Spleen (tissue), 11 donors: Measurements from ENCODE around the gene NPHP4. TPM values are rescaled to one million over a fixed set of nuclear protein-coding genes. Genes with fewer than 3 reads are reported as not detected.

Experiments used
- DNase-seq: peaks from one replicate; pipeline ENCODE4 v3.0.0-alpha.2; 2020
- H3K27ac ChIP-seq, 8 donors: fragments of 200-600 bp; sonication (generic) in 7 of 8; 1 replicate in 4 of 8; 2 replicates in 4 of 8; pipeline versions ENCODE4 v1.5.0 to v1.8.0; 2016 to 2021; ENCODE audit warnings: inconsistent platforms in 4 of 8, mild to moderate bottlenecking in 4 of 8, moderate library complexity in 1 of 8
- H3K27me3 ChIP-seq, 7 donors: fragments of 200-600 bp; sonication (generic) in 6 of 7; replicated peaks in 1 of 7; 1 replicate in 4 of 7; 2 replicates in 3 of 7; pipeline versions ENCODE4 v1.5.0 to v1.8.0; 2016 to 2021; ENCODE audit warnings: inconsistent platforms in 3 of 7, mild to moderate bottlenecking in 1 of 7
- H3K36me3 ChIP-seq, 6 donors: fragments of 200-600 bp; sonication (generic) in 5 of 6; 1 replicate in 4 of 6; 2 replicates in 2 of 6; pipeline versions ENCODE4 v1.5.0 to v1.8.0; 2016 to 2021; ENCODE audit warnings: inconsistent platforms in 2 of 6
- H3K4me1 ChIP-seq, 6 donors: fragments of 200-600 bp; sonication (generic) in 5 of 6; 1 replicate in 3 of 6; 2 replicates in 3 of 6; pipeline versions ENCODE4 v1.5.0 to v1.8.0; 2016 to 2021; ENCODE audit warnings: inconsistent platforms in 3 of 6
- H3K4me3 ChIP-seq, 8 donors: fragments of 200-600 bp; sonication (generic) in 7 of 8; 1 replicate in 4 of 8; 2 replicates in 4 of 8; pipeline versions ENCODE4 v1.5.0 to v1.8.0; 2016 to 2021; ENCODE audit warnings: inconsistent platforms in 4 of 8, mild to moderate bottlenecking in 4 of 8, moderate library complexity in 2 of 8
- H3K9me3 ChIP-seq, 8 donors: fragments of 200-600 bp; sonication (generic) in 7 of 8; 1 replicate in 4 of 8; 2 replicates in 4 of 8; pipeline versions ENCODE4 v1.5.0 to v1.8.0; 2016 to 2021; ENCODE audit warnings: inconsistent platforms in 4 of 8
- POLR2A ChIP-seq, 3 donors: fragments of 450-650 bp; IDR thresholded peaks; one replicate each; pipeline ENCODE4 v1.5.1; 2017; ENCODE audit warnings: antibody characterized with exemption in 3 of 3, mild to moderate bottlenecking in 1 of 3
- POLR2AphosphoS5 ChIP-seq, 3 donors: sonication (generic); formaldehyde crosslinking; IDR thresholded peaks; one replicate each; pipeline ENCODE4 v1.5.1; 2017; ENCODE audit warnings: antibody characterized with exemption in 3 of 3
- WGBS, 5 donors: extraction: QIAGEN DNeasy Blood & Tissue Kit in 3 of 5; methylation state at CpG; one replicate each; pipeline versions ENCODE4 v1.1.5 to v1.1.7; 2013 to 2018; 5-methylcytosine and 5-hydroxymethylcytosine counted together
- intact Hi-C: fragments of 100-400 bp; cut with DNase I; formaldehyde crosslinking; loops from one replicate; pipeline ENCODE4 v1.15.0; 2023; ENCODE audit warnings: low total_unique reads
- polyA plus RNA-seq, 3 donors: library from polyadenylated mRNA; stranded (reverse); fragments of 200-250 nt; gene quantifications; one replicate each; pipeline ENCODE4 v1.2.1, GENCODE V29; 2013
- total RNA-seq, 7 donors: library from RNA; depleted of rRNA in 3 of 7; stranded (reverse); fragments of >200 nt in 3 of 7; fragmentation: NEBNext Ultra II Directional in 4 of 7; extraction: Animal tissue kit (Norgen Biotek cat#: 25700) in 4 of 7; gene quantifications; one replicate each; pipeline versions ENCODE4 v1.1.0 to v1.2.1, GENCODE V29; 2016 to 2021
- TF ChIP-seq, protein P1 (sequence below), 11 experiments: fragments of 200-600 bp in 7 of 11; fragments of 450-650 bp in 4 of 11; sonication (generic) in 4 of 11; IDR thresholded peaks in 8 of 11; conservative IDR thresholded peaks in 3 of 11; 1 replicate in 7 of 11; 2 replicates in 4 of 11; pipeline versions ENCODE4 v1.4.0 to v1.8.0; 2016 to 2021; ENCODE audit warnings: antibody characterized with exemption in 11 of 11, inconsistent platforms in 4 of 11, mild to moderate bottlenecking in 1 of 11
- donor health status: healthy with polysubstance abuse.
- donor health status: DM: no; HTN: no; CAD: no; lungs with moderate emphysema.
- donor health status: DM: no; HTN: no; CAD: no.
- donor health status: Bipolar disorder and iron deficiency.
- donor health status: healthy.
- donor health status: DM: no; HTN: no; CAD: no.
- donor health status: DM: yes; HTN: yes; CAD: no.

NPHP4 gene
- total and polyA plus RNA-seq, 10 donors = 1.2 to 17.5 (median 9.4) TPM

DNA sequence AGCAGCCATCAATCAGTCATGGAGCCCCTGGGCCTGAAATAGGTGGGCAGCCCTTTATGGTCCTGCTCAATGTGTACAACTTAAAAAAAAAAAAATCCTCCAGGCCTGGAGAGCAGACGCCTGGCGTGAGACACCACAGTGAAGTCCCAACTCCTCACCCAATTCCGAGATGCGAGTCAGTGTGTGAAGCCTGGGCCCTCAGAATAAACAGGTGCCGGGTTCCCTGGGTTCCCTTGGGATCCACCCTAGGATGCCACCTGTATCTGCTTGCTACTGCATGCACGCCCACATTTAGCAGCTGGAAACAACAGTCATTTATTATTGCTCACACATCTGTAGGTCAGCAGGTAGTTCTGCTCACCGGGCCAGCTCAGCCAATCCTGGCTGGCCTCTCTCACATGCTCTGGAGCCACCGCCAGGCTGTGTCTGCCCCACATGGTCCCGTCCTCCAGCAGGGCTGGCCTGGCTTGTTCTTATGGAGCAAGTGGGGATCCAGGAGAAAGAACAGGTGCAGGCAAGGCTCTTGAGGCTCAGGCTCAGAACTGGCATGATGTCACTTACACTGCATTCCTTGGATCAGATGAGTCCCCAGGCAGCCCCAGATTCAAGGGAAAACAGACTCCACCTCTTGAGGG lies 172.7 kb downstream of the NPHP4 start:
- peak; percentile 27 for DNase-seq
- Histone ChIP-seq H3K27me3 (peaks cover 0 to 52% (median 2%) of the 10 kb centered on the region in 7 donors), H3K27ac (no peak overlapping the region), H3K9me3 (no peaks in the 10 kb centered on the region), H3K4me3 (no peak overlapping the region), H3K36me3 (no peaks in the 10 kb centered on the region), H3K4me1 (no peaks in the 10 kb centered on the region)
- intact Hi-C loops = no loop called here
- 78 to 86% (median 84%) methylated on average over 7 to 9 of the region's 9 CpGs for WGBS, 5 donors
- TF ChIP-seq, protein P1, sequence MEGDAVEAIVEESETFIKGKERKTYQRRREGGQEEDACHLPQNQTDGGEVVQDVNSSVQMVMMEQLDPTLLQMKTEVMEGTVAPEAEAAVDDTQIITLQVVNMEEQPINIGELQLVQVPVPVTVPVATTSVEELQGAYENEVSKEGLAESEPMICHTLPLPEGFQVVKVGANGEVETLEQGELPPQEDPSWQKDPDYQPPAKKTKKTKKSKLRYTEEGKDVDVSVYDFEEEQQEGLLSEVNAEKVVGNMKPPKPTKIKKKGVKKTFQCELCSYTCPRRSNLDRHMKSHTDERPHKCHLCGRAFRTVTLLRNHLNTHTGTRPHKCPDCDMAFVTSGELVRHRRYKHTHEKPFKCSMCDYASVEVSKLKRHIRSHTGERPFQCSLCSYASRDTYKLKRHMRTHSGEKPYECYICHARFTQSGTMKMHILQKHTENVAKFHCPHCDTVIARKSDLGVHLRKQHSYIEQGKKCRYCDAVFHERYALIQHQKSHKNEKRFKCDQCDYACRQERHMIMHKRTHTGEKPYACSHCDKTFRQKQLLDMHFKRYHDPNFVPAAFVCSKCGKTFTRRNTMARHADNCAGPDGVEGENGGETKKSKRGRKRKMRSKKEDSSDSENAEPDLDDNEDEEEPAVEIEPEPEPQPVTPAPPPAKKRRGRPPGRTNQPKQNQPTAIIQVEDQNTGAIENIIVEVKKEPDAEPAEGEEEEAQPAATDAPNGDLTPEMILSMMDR (IDR thresholded peaks at IDR 0.05 in 8 of 11, conservative IDR thresholded peaks at IDR 0.05 in 3 of 11) = no peak
- TF ChIP-seq POLR2AphosphoS5 (IDR thresholded peaks at IDR 0.05) (no peak), POLR2A (IDR thresholded peaks at IDR 0.05) (no peak)

DNA sequence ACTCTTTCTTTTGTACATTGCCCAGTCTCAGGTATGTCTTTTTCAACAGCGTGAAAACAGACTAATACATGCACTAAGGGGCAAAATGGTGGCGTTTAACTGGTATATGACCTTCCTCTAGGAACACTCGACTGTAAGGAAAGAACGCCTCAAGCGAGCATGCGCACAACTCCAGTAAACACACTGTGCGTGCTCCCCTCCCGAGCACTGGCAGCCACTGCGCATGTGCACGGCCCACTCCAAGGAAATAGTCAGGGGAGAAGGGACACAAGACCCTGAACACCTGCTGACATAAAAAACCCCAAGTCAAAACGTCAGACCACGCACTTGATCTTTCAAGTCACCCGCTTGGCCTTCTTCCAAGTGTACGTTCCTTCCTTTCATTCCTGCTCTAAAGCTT lies 173.5 kb downstream of the NPHP4 start:
- H3K27ac ChIP-seq = no peak overlapping the region
- intact Hi-C loops = no loop called here
- H3K9me3 ChIP-seq = no peaks in the 10 kb centered on the region
- peak; percentile 13 for DNase-seq
- H3K4me3 ChIP-seq = no peak overlapping the region
- WGBS, 5 donors = 64 to 70% (median 68%) methylated on average over 14 of the region's 14 CpGs
- H3K36me3 ChIP-seq = no peaks in the 10 kb centered on the region
- no peaks in the 10 kb centered on the region for H3K4me1 ChIP-seq
- peaks cover 0 to 60% (median 9%) of the 10 kb centered on the region in 7 donors for H3K27me3 ChIP-seq
- TF ChIP-seq POLR2AphosphoS5 (IDR thresholded peaks at IDR 0.05) (no peak), POLR2A (IDR thresholded peaks at IDR 0.05) (no peak)
- TF ChIP-seq, protein P1 (IDR thresholded peaks at IDR 0.05 in 8 of 11, conservative IDR thresholded peaks at IDR 0.05 in 3 of 11) = no peak

DNA sequence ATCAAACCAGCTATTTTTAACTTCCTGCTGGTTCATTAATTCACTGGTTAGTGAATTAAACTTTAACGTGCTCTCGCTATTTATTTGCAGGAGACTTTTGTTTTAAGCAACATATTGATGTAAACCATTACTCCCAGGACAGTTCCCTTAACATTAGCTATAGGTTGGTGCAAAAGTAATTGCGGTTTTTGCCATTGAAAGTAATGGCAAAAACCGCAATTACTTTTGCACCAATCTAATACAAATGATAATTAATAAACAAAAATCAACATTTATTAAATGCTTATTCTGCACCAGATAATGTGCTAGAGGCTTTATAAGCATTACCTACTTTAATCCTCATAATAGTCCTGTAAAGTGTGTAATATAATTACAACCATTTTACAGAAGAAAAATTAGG lies 176.5 kb downstream of the NPHP4 start:
- Histone ChIP-seq H3K36me3 (no peaks in the 10 kb centered on the region), H3K27me3 (peaks cover 0 to 65% (median 9%) of the 10 kb centered on the region in 7 donors), H3K9me3 (no peaks in the 10 kb centered on the region), H3K4me1 (no peaks in the 10 kb centered on the region), H3K27ac (no peak overlapping the region), H3K4me3 (no peak overlapping the region)
- TF ChIP-seq, protein P1 (IDR thresholded peaks at IDR 0.05 in 8 of 11, conservative IDR thresholded peaks at IDR 0.05 in 3 of 11) = no peak
- no peak for TF ChIP-seq POLR2AphosphoS5 (IDR thresholded peaks at IDR 0.05)
- intact Hi-C loops = no loop called here
- 88 to 97% (median 92%) methylated on average over 4 of the region's 4 CpGs for WGBS, 5 donors
- DNase-seq = no peak

DNA sequence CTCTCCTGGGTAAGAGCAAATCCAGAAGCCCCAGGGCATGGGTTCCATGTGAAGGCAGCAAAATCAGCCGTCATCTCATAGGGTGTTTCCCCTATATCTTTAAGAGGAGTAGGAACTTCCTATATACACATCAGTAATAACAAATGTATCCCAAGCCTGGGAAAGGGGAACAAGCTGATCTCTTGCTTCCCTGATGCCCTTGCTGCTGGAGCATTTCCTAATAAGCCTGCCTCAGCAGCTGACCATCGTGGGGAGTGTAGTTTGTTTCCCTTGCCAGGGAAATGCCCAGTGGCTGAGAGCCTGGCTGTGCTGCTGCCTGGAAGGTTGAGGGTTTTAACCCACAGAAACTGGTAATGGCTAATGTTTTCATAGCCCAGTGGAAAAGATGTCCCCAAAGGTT lies 177.0 kb downstream of the NPHP4 start:
- Histone ChIP-seq H3K4me1 (no peaks in the 10 kb centered on the region), H3K27me3 (peaks cover 0 to 60% (median 9%) of the 10 kb centered on the region in 7 donors), H3K4me3 (no peak overlapping the region), H3K36me3 (no peaks in the 10 kb centered on the region), H3K9me3 (no peaks in the 10 kb centered on the region), H3K27ac (no peak overlapping the region)
- no peak for TF ChIP-seq POLR2AphosphoS5 (IDR thresholded peaks at IDR 0.05)
- TF ChIP-seq, protein P1 (IDR thresholded peaks at IDR 0.05 in 8 of 11, conservative IDR thresholded peaks at IDR 0.05 in 3 of 11) = no peak
- no peak for TF ChIP-seq POLR2A (IDR thresholded peaks at IDR 0.05)
- intact Hi-C loops = no loop called here
- WGBS, 5 donors = 35 to 77% (median 49%) methylated on average over 1 to 2 of the region's 2 CpGs
- no peak for DNase-seq
